ENCODE data around the gene SPG11.
A peak's percentile ranks its signal among the peaks of the same experiment; 100 is the strongest.
"Not testable (repeated sequence)": the region's sequence is repeated elsewhere in the genome, so short reads cannot be mapped to it uniquely, and the experiment has no call there.

Gene SPG11

GRCh38 chr15:44697014-44697413, 33.6 kb upstream of the SPG11 start:
- Mint-ChIP-seq H3K4me3 (no peak overlapping the region), H3K27me3 (no peaks in the 10 kb centered on the region), H3K36me3 (peaks cover 4% of the 10 kb centered on the region), H3K4me1 (peaks cover 23% of the 10 kb centered on the region), H3K27ac (no peak overlapping the region), H3K9me3 (peaks cover 6% of the 10 kb centered on the region)
- no peak for DNase-seq (ENCODE audit: low spot score in 2 of 2)
- ATAC-seq (ENCODE audit: low read depth), result no peak

- no peak for ATAC-seq (ENCODE audit: low read depth)
- peaks cover 17% of the 10 kb centered on the region for H3K4me1 Mint-ChIP-seq
- H3K36me3 Mint-ChIP-seq, result peaks cover 4% of the 10 kb centered on the region
- DNase-seq (ENCODE audit: low spot score in 2 of 2), result no peak
- peak overlapping the region; percentile 43 for H3K27ac Mint-ChIP-seq
- H3K27me3 Mint-ChIP-seq, result no peaks in the 10 kb centered on the region
- no peaks in the 10 kb centered on the region for H3K9me3 Mint-ChIP-seq
- H3K4me3 Mint-ChIP-seq, result no peak overlapping the region
Observed at GRCh38 chr15:44695294-44695693, 31.8 kb upstream of the SPG11 start.

GRCh38 chr15:44694416-44694815, 31.0 kb upstream of the SPG11 start:
- H3K4me1 Mint-ChIP-seq, result peaks cover 17% of the 10 kb centered on the region

GRCh38 chr15:44692659-44693058, 29.2 kb upstream of the SPG11 start:
- no peaks in the 10 kb centered on the region for H3K27me3 Mint-ChIP-seq
- no peak overlapping the region for H3K27ac Mint-ChIP-seq
- peaks cover 11% of the 10 kb centered on the region for H3K36me3 Mint-ChIP-seq
- H3K4me3 Mint-ChIP-seq, result no peak overlapping the region
- H3K4me1 Mint-ChIP-seq, result peaks cover 19% of the 10 kb centered on the region
- H3K9me3 Mint-ChIP-seq, result peaks cover 3% of the 10 kb centered on the region
- DNase-seq (ENCODE audit: low spot score in 2 of 2) (no peak), ATAC-seq (ENCODE audit: low read depth) (no peak)

More at GRCh38 chr15:44694416-44694815, 31.0 kb upstream of the SPG11 start:
- Mint-ChIP-seq H3K36me3 (peaks cover 4% of the 10 kb centered on the region), H3K27ac (no peak overlapping the region), H3K4me3 (no peak overlapping the region), H3K27me3 (no peaks in the 10 kb centered on the region), H3K9me3 (no peaks in the 10 kb centered on the region)
- ATAC-seq (ENCODE audit: low read depth), result no peak
- DNase-seq (ENCODE audit: low spot score in 2 of 2), result no peak

GRCh38 chr15:44690245-44690644, 26.8 kb upstream of the SPG11 start:
- H3K4me1 Mint-ChIP-seq, result peaks cover 23% of the 10 kb centered on the region
- not testable (repeated sequence) for ATAC-seq (ENCODE audit: low read depth); H3K4me3 Mint-ChIP-seq; DNase-seq (ENCODE audit: low spot score in 2 of 2); H3K27ac Mint-ChIP-seq; H3K27me3 Mint-ChIP-seq
- peaks cover 16% of the 10 kb centered on the region for H3K9me3 Mint-ChIP-seq
- H3K36me3 Mint-ChIP-seq, result peaks cover 23% of the 10 kb centered on the region

- Mint-ChIP-seq H3K36me3 (peaks cover 25% of the 10 kb centered on the region), H3K4me1 (peaks cover 25% of the 10 kb centered on the region), H3K27ac (peak overlapping the region; percentile 45), H3K9me3 (peaks cover 19% of the 10 kb centered on the region)
- not testable (repeated sequence) for H3K27me3 Mint-ChIP-seq; DNase-seq (ENCODE audit: low spot score in 2 of 2); H3K4me3 Mint-ChIP-seq; ATAC-seq (ENCODE audit: low read depth)
Observed at GRCh38 chr15:44689318-44689717, 25.9 kb upstream of the SPG11 start.

GRCh38 chr15:44682809-44683682, 19.6 kb upstream of the SPG11 start:
- DNase-seq (ENCODE audit: low spot score in 2 of 2), result peak; percentile 57 to 72
- ATAC-seq (ENCODE audit: low read depth), result peak; percentile 67
- not testable (repeated sequence) for H3K27me3 Mint-ChIP-seq
- H3K27ac Mint-ChIP-seq, result peak overlapping the region; percentile 87
- peaks cover 27% of the 10 kb centered on the region for H3K9me3 Mint-ChIP-seq
- H3K4me1 Mint-ChIP-seq, result peaks cover 56% of the 10 kb centered on the region
- peak overlapping the region; percentile 56 for H3K4me3 Mint-ChIP-seq
- H3K36me3 Mint-ChIP-seq, result peaks cover 40% of the 10 kb centered on the region

GRCh38 chr15:44682211-44682610, 18.7 kb upstream of the SPG11 start:
- Mint-ChIP-seq H3K27me3 (no peaks in the 10 kb centered on the region), H3K9me3 (peaks cover 21% of the 10 kb centered on the region), H3K4me1 (peaks cover 55% of the 10 kb centered on the region), H3K36me3 (peaks cover 34% of the 10 kb centered on the region), H3K27ac (peak overlapping the region; percentile 87), H3K4me3 (peak overlapping the region; percentile 55)
- DNase-seq (ENCODE audit: low spot score in 2 of 2), result no peak
- ATAC-seq (ENCODE audit: low read depth), result no peak

GRCh38 chr15:44676676-44677075, 13.2 kb upstream of the SPG11 start:
- peak; percentile 39 for ATAC-seq (ENCODE audit: low read depth)
- Mint-ChIP-seq H3K9me3 (peaks cover 9% of the 10 kb centered on the region), H3K4me1 (peaks cover 53% of the 10 kb centered on the region), H3K36me3 (peaks cover 16% of the 10 kb centered on the region), H3K27ac (peak overlapping the region; percentile 76), H3K27me3 (no peaks in the 10 kb centered on the region), H3K4me3 (peak overlapping the region; percentile 63)
- DNase-seq (ENCODE audit: low spot score in 2 of 2), result no peak

GRCh38 chr15:44675911-44676310, 12.4 kb upstream of the SPG11 start:
- ATAC-seq (ENCODE audit: low read depth), result peak; percentile 65
- Mint-ChIP-seq H3K9me3 (peaks cover 7% of the 10 kb centered on the region), H3K27ac (peak overlapping the region; percentile 76), H3K4me1 (peaks cover 54% of the 10 kb centered on the region), H3K4me3 (peak overlapping the region; percentile 46), H3K27me3 (no peaks in the 10 kb centered on the region), H3K36me3 (peaks cover 12% of the 10 kb centered on the region)
- DNase-seq (ENCODE audit: low spot score in 2 of 2), result no peak

GRCh38 chr15:44673639-44674038, 10.2 kb upstream of the SPG11 start:
- Mint-ChIP-seq H3K4me3 (no peak overlapping the region), H3K36me3 (peaks cover 5% of the 10 kb centered on the region), H3K9me3 (peaks cover 2% of the 10 kb centered on the region), H3K4me1 (peaks cover 58% of the 10 kb centered on the region), H3K27ac (peak overlapping the region; percentile 88), H3K27me3 (no peaks in the 10 kb centered on the region)
- ATAC-seq (ENCODE audit: low read depth) (no peak), DNase-seq (ENCODE audit: low spot score in 2 of 2) (no peak)

GRCh38 chr15:44670087-44670950, 6.9 kb upstream of the SPG11 start:
- Mint-ChIP-seq H3K27ac (peak overlapping the region; percentile 91), H3K27me3 (no peaks in the 10 kb centered on the region), H3K9me3 (peaks cover 2% of the 10 kb centered on the region), H3K4me3 (peak overlapping the region; percentile 57), H3K36me3 (peaks cover 5% of the 10 kb centered on the region), H3K4me1 (peaks cover 57% of the 10 kb centered on the region)
- peak in 1 of 2 donors; percentile 32 for DNase-seq (ENCODE audit: low spot score in 2 of 2)
- peak; percentile 70 for ATAC-seq (ENCODE audit: low read depth)

GRCh38 chr15:44668921-44669320, 5.5 kb upstream of the SPG11 start:
- H3K27ac Mint-ChIP-seq, result peak overlapping the region; percentile 91
- DNase-seq (ENCODE audit: low spot score in 2 of 2), result no peak
- peaks cover 2% of the 10 kb centered on the region for H3K9me3 Mint-ChIP-seq
- H3K36me3 Mint-ChIP-seq, result peaks cover 2% of the 10 kb centered on the region
- no peak for ATAC-seq (ENCODE audit: low read depth)
- no peaks in the 10 kb centered on the region for H3K27me3 Mint-ChIP-seq
- no peak overlapping the region for H3K4me3 Mint-ChIP-seq
- peaks cover 56% of the 10 kb centered on the region for H3K4me1 Mint-ChIP-seq

GRCh38 chr15:44667039-44667360, 3.5 kb upstream of the SPG11 start:
- ATAC-seq (ENCODE audit: low read depth), result no peak
- peak overlapping the region; percentile 96 for H3K27ac Mint-ChIP-seq
- peak overlapping the region; percentile 78 for H3K4me3 Mint-ChIP-seq
- H3K9me3 Mint-ChIP-seq, result no peaks in the 10 kb centered on the region
- no peak for DNase-seq (ENCODE audit: low spot score in 2 of 2)
- H3K4me1 Mint-ChIP-seq, result peaks cover 50% of the 10 kb centered on the region
- H3K27me3 Mint-ChIP-seq, result no peaks in the 10 kb centered on the region
- H3K36me3 Mint-ChIP-seq, result no peaks in the 10 kb centered on the region

Data from memory B cell (primary cell).